ENCODE results near the gene RCHY1.
"Not testable (repeated sequence)": the region's sequence is repeated elsewhere in the genome, so short reads cannot be mapped to it uniquely, and the experiment has no call there.

RCHY1 gene

GRCh38 chr4:75514131-75514948 lies at the start of gene RCHY1, which contains the start of gene THAP6:
TSS of gene RCHY1 (minus strand) at chr4:75514403. CDS start at chr4:75514286, 117 bp downstream.
TSS of gene THAP6 (plus strand) at chr4:75514473. CDS start at chr4:75515453, 980 bp downstream.
- peak; percentile 95 for DNase-seq

- no peak for DNase-seq
These were observed 47.6 kb upstream of the RCHY1 start for GRCh38 chr4:75561789-75562188.

GRCh38 chr4:75557696-75558095 lies 43.5 kb upstream of the RCHY1 start:
- DNase-seq: peak; percentile 31

- no peak for DNase-seq
These were observed 41.3 kb upstream of the RCHY1 start, which contains the start of gene ODAPH for GRCh38 chr4:75555294-75556164. TSS of gene ODAPH (plus strand) at chr4:75556066. CDS start at chr4:75556083, 17 bp downstream.

GRCh38 chr4:75552452-75552851 lies 38.2 kb upstream of the RCHY1 start:
- DNase-seq: no peak

GRCh38 chr4:75549019-75549418 lies 34.8 kb upstream of the RCHY1 start:
- DNase-seq: no peak

- DNase-seq: no peak
These were observed 33.6 kb upstream of the RCHY1 start for GRCh38 chr4:75547647-75548387.

- no peak for DNase-seq
These were observed 31.3 kb upstream of the RCHY1 start for GRCh38 chr4:75545526-75545925.

GRCh38 chr4:75544870-75545269 lies 30.7 kb upstream of the RCHY1 start:
- DNase-seq: no peak

GRCh38 chr4:75544220-75544619 lies 30.0 kb upstream of the RCHY1 start:
- not testable (repeated sequence) for DNase-seq

- DNase-seq: no peak
These were observed 28.6 kb upstream of the RCHY1 start for GRCh38 chr4:75542824-75543223.

GRCh38 chr4:75537308-75537707 lies 23.1 kb upstream of the RCHY1 start:
- DNase-seq: not testable (repeated sequence)

GRCh38 chr4:75533926-75534325 lies 19.7 kb upstream of the RCHY1 start:
- DNase-seq: not testable (repeated sequence)

GRCh38 chr4:75533339-75533887 lies 19.2 kb upstream of the RCHY1 start:
- DNase-seq: not testable (repeated sequence)

GRCh38 chr4:75531536-75532143 lies 17.4 kb upstream of the RCHY1 start:
- DNase-seq: not testable (repeated sequence)

- DNase-seq: no peak
These were observed 16.5 kb upstream of the RCHY1 start for GRCh38 chr4:75530556-75531322.

- DNase-seq: peak; percentile 6
These were observed 13.3 kb upstream of the RCHY1 start for GRCh38 chr4:75527482-75527881.

GRCh38 chr4:75525910-75526309 lies 11.7 kb upstream of the RCHY1 start:
- DNase-seq: no peak

- no peak for DNase-seq
These were observed 10.9 kb upstream of the RCHY1 start for GRCh38 chr4:75525086-75525485.

- DNase-seq: not testable (repeated sequence)
These were observed 5.2 kb upstream of the RCHY1 start for GRCh38 chr4:75519452-75519851.

GRCh38 chr4:75516144-75516543 lies 1.9 kb upstream of the RCHY1 start:
- DNase-seq: no peak

Measured in DMS79 (cell line).